GM19397 (cell line): Measurements from ENCODE around the gene FZD10.

Experiments
- ATAC-seq: cut with Tn5 transposase; IDR thresholded peaks from one replicate; pipeline ENCODE4 v1.9.1; 2021; ENCODE audit warnings: mild to moderate bottlenecking, moderate library complexity; ENCODE audit not compliant: unreplicated experiment

Gene FZD10

DNA sequence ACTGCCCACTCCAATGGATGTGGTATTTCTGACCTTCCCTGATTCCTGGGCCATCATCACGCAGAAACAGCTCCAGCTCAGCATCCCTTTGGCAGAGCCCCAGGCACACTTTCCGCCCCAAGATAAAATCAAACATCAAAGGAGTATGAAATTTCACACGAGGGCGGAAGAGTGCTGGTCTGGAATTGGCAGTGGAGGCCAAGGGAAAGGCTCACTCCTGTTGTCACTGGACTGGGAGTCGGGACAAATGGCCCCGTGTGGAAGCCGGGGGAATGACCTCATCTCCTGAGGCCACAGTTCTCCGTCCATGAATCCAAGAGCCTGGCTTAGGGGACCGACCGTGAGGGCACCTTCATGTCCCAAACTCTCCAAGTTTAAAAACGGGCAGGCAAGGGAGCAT, 40.9 kb downstream of the FZD10 start:
- no peak for ATAC-seq

GRCh38 chr12:130204541-130204953, 42.3 kb downstream of the FZD10 start:
- no peak for ATAC-seq

DNA sequence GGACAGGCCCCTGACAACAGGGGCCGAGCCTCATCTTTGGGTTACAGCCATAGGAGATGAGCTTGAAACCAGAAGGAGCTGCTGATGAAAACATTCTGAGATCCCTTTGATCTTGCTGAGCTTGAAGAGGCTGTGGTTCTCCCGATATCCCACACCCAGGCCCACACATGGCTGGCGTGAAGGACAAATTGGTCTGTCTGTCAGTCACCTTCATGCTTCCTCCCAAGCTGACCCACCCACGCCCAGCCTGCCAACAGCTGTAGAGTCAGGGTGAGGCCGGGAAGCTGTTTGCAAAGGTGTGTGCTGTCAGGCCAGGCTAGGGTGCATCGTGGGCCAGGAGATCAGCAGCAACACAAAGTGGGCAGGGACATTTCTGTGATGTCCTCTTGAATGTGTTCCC, 43.2 kb downstream of the FZD10 start:
- ATAC-seq: no peak

DNA sequence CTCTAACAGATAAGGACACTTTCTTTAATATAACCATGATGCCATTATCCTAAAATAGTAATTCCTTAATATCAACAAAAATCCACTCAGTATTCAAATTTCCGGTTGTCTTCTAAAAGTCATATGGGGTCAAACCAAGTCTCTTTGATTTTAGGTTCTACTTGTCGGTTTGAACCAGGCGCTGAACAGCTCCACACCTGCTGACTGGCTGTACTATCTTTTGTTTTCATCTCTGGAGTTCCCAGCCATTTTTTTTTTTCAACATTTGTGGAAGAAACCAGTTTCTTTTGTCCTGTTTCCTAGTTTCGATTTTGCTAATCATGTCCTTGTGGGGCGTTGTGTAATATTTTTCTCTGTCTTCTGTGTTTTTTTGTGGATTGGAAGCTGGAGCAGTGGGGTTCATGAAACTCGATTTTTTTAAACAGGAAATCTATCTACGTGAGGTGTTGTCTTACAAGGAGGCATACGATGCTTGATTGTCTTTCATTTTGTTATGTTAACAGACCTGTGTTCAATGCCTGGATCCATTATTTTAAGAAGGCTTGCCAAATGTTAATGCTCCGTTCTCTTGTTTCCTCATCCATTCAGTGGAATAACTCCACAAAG, 50.2 kb downstream of the FZD10 start:
- no peak for ATAC-seq

DNA sequence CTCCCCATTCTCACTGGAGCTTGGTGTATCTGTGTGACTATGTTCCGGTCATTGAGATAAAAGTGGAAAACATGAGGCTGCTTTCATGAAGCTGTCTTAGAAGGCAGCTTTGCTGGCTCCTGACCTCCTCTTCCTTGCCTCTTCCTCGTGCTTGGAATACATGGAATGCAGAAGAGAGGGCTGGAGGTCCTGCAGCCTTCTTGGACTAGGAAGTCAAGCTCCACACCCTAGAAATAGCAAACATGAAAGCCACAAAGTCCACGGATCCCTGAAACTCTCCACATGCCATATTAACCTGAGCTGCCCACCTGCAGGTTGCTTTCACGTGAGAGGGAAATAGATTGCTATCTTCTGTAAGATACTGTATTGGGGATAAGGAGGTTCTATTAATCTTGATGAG, 51.0 kb downstream of the FZD10 start:
- no peak for ATAC-seq

DNA sequence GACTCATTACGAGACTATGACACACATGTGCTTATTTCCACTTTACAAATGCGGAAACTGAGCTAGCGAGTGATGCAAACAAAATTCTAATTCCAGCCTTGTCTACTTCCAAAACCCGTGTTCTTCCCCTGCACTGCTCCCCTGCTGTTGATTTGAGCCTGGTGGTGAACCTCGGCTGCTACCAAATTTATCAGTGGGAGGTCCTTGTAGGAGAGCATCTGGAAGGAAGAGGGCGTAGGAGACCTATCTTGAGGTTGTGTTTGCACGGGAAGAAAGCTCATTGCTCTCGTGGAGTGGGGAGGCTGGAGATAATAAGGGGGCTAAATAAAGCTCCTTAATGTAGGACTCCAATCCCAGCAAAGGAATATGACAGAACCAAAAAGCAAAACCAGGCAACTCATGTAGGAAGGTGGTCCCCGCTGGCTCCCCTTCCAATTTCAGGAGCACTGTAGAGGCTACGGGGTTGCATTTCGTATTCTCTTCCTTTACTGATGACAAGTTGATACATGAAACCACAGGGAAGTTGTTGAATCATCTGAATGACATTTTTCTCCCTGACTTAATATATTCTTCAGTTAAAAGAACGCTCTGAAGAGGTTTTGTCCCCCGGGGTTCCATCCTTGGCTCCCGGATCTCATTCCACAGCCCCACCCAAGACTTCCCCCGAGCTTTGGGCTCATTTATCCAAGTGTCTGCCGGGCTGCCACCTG, 52.6 kb downstream of the FZD10 start:
- no peak for ATAC-seq
